Right lobe of liver (tissue), 4 donors: ENCODE data around the gene SH3BGRL3.

Source experiments
- CTCF ChIP-seq, 4 donors: fragments of 200-600 bp in 3 of 4; fragments of 450-650 bp in 1 of 4; IDR thresholded peaks; one replicate each; pipeline versions ENCODE4 v1.5.1 to v1.8.0; 2016 to 2022; ENCODE audit warnings: antibody characterized with exemption in 4 of 4, mild to moderate bottlenecking in 2 of 4
- POLR2A ChIP-seq: fragments of 450-650 bp; IDR thresholded peaks from one replicate; pipeline ENCODE4 v1.6.1; 2017; ENCODE audit warnings: antibody characterized with exemption, mild to moderate bottlenecking
- donor health status: DM: no; HTN: no; CAD: no.
- donor health status: DM: no; HTN: no; CAD: no.
- donor health status: DM: no; HTN: yes; CAD: no.

DNA sequence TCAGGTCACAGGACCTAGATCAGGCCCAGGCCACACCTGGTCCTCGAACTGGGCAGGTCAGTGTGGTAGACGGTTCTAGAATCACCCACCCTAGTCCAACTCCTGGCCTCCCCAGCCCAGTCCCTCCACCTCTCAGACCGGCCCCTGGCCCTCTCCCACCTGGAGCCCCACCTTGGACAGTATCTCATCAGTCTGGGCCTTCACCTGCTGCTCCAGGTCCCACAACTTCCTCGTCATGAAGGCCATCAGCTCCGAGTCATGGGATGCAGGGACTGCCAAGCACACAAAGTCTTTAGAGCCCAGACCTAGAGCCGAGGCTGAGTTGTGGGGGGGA is 17.9 kb downstream of the SH3BGRL3 start:
- TF ChIP-seq CTCF (IDR thresholded peaks at IDR 0.05), result no peak
- TF ChIP-seq POLR2A, result no peak
